ENCODE measurements around the gene U2SURP.

Gene U2SURP

DNA sequence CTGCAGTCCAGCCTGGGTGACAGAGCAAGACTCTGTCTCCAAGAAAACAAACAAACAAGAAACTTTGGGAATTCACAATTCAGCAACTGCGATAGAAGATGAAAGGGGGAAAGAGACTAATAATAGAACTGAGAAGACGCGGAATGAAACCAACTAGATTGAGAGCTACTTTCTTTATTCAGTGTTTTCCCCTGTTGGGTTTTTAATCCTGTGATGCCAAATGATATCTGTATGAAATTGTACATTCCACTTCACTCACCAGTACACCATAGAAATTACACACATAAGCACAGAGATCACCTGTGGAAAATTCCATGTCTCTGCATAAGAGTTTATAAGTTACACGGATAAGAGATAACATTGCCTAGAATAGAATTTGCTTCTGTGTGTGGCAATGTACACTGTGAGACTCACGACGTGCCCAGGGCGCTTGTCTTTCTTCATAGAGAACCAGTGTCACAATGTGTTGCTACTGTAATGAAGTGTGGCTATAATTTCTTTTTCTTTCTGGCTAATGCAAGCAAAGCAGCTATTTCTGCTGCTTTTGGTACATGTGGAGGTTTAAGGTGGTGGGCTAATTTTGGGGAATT is 100.5 kb downstream of the U2SURP start:
- DNase-seq (ENCODE audit: low spot score): no peak

- no peak for DNase-seq (ENCODE audit: low spot score)
These were observed 102.3 kb downstream of the U2SURP start for GRCh38 chr3:143103652-143104051.

GRCh38 chr3:143105170-143105569 is 103.8 kb downstream of the U2SURP start:
- no peak for DNase-seq (ENCODE audit: low spot score)

DNA sequence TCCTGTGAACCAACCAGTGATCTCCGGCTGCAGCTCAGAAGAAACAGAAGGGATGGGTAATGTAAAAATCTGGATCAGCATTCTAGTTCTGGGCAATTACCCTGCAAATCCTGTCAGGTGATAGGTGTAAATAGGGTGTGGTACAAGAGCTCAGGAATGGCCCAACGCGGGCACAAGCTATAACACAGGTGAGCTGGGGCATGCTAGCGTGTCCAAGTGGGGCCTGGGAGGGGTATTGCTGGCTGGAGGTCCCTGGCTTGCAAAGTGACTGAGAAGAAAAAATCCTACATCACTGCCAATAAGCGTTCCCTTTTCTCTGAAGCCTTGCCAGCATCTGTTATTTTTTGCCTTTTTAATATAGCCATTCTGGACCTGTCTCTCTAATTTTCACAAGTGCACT is 108.5 kb downstream of the U2SURP start:
- no peak for DNase-seq (ENCODE audit: low spot score)

Measured in globus pallidus (tissue), 1 donor.